Upper lobe of right lung (tissue), 1 donor: Measurements from ENCODE around the gene DMAC1. TPM values are rescaled to one million over a fixed set of nuclear protein-coding genes. Genes with fewer than 3 reads are reported as not detected.

Experiments used
- ATAC-seq: fragments of 200-7000 bp; cut with Tn5 transposase; one replicate; pipeline ENCODE4 v1.9.1; 2020; ENCODE audit warnings: mild to moderate bottlenecking, moderate library complexity
- DNase-seq: peaks from one replicate; pipeline ENCODE4 v3.0.0-alpha.2; 2020
- H3K27ac ChIP-seq: fragments of 200-600 bp; one replicate; pipeline ENCODE4 v1.8.0; 2022
- H3K27me3 ChIP-seq: fragments of 200-600 bp; one replicate; pipeline ENCODE4 v1.8.0; 2022; ENCODE audit warnings: mild to moderate bottlenecking
- H3K36me3 ChIP-seq: fragments of 200-600 bp; one replicate; pipeline ENCODE4 v1.8.0; 2022
- H3K4me1 ChIP-seq: fragments of 200-600 bp; one replicate; pipeline ENCODE4 v1.8.0; 2022
- H3K4me3 ChIP-seq: fragments of 200-600 bp; one replicate; pipeline ENCODE4 v1.8.0; 2022; ENCODE audit warnings: mild to moderate bottlenecking
- H3K9me3 ChIP-seq: fragments of 200-600 bp; one replicate; pipeline ENCODE4 v1.8.0; 2022
- intact Hi-C: fragments of 100-400 bp; cut with DNase I; formaldehyde crosslinking; loops from one replicate; pipeline ENCODE4 v1.11.0; 2022
- total RNA-seq: library from RNA; stranded (reverse); fragmentation: NEBNext Ultra II Directional; extraction: Animal tissue kit (Norgen Biotek cat#: 25700); gene quantifications from one replicate; pipeline ENCODE4 v1.2.1, GENCODE V29; 2021
- TF ChIP-seq, protein P1 (sequence below): fragments of 200-600 bp; IDR thresholded peaks from one replicate; pipeline ENCODE4 v1.8.0; 2022; ENCODE audit warnings: antibody characterized with exemption
- donor health status: DM: no; HTN: yes; CAD: no; lungs with severe emphysema.

Gene DMAC1
- total RNA-seq, 1 donor from 2014 or later: 36.0 TPM

DNA sequence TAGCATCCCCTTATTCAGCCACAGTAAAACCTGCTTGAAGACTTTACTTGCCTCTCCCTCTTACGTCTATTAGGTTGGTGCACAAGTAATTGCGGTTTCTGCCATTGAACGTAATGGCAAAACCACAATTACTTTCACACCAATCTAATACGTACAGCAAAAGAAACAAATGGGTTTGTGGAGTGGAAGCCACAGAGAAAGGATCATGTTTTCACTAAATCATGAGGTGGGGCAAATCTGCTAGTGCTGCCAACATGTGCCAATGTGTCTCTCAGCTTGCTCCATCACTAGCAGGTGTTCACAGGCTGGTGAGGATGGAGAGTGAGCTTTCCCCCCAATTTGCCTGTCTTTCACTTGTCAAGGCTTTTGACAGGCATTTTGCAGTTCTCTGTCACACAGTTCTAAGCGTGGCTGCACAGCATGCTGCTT lies 15.9 kb downstream of the DMAC1 start:
- TF ChIP-seq, protein P1, sequence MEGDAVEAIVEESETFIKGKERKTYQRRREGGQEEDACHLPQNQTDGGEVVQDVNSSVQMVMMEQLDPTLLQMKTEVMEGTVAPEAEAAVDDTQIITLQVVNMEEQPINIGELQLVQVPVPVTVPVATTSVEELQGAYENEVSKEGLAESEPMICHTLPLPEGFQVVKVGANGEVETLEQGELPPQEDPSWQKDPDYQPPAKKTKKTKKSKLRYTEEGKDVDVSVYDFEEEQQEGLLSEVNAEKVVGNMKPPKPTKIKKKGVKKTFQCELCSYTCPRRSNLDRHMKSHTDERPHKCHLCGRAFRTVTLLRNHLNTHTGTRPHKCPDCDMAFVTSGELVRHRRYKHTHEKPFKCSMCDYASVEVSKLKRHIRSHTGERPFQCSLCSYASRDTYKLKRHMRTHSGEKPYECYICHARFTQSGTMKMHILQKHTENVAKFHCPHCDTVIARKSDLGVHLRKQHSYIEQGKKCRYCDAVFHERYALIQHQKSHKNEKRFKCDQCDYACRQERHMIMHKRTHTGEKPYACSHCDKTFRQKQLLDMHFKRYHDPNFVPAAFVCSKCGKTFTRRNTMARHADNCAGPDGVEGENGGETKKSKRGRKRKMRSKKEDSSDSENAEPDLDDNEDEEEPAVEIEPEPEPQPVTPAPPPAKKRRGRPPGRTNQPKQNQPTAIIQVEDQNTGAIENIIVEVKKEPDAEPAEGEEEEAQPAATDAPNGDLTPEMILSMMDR: no peak
- H3K4me1 ChIP-seq: no peaks in the 10 kb centered on the region
- intact Hi-C loops: no loop called here
- no peak overlapping the region for H3K27ac ChIP-seq
- DNase-seq (no peak), ATAC-seq (no peak)
- no peaks in the 10 kb centered on the region for H3K36me3 ChIP-seq
- no peaks in the 10 kb centered on the region for H3K9me3 ChIP-seq
- H3K27me3 ChIP-seq: no peaks in the 10 kb centered on the region
- H3K4me3 ChIP-seq: no peak overlapping the region

DNA sequence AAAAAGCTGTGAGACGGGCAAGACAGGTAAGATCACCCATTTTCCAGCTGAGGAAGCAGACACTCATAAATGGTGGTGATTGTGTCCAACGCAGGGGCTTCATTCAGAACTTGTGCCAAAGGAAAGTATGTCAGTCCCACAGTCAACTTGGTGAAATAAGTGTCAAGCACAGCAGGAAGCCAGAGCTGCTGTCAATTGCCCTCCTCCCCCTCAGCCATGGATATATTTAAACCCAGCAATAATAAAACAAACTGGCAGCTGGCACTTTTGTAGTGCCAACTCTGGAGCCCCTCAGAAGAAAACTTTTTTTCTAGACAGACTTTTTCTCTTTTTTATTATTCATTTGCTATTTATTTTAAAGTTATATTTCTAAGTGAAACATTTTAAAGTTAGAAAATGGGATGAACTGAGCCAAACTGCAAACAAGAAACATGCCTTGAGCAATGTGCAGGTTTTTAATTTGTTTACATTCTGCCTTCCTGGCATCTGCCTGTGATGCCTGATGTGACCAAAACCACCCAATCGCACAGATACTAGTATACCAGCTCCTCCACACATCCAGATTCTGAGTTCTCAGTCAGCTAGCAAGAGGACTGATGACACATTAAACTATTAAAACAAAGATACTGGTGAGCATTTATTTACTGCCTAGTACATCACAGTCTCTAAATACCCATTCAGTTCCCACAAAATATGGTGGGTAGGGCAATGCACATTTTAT lies 17.0 kb downstream of the DMAC1 start:
- H3K9me3 ChIP-seq: no peaks in the 10 kb centered on the region
- no peak for ATAC-seq
- intact Hi-C loops: no loop called here

DNA sequence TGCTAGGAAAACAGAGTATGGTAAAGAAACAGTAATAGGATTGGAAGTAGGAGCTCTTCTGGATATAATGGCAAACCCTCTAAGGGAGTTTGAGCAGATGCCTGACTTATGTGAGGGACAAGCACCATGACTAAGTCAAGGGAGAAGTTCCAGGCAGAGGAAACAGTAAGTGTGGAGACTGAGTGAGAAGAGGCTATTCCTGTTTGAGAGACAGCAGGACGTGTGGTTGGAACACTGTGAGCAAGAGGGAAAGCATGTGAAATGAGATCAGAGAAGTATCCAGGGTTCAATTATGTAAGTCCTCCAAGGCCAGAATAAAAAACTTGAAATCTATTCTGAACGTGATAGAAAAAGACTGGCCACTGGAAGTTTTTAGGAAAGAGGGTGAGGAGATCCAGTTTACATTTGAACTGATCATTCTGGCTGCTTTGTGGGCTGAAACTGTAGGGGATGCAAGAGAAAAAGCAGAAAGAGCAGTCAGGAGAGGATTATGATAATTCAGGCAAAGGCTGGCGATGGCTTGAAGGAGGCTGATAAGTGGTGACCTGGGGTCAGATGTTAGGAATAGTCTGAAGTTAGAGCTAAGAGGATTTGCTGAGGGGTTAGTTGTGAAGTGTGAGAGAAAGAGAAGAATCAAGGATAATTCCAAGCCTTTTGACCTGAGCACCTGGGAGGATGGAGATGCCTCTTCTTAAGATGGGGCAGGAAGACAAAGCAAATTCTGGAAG lies 19.2 kb downstream of the DMAC1 start:
- Histone ChIP-seq H3K4me1 (no peaks in the 10 kb centered on the region), H3K4me3 (no peak overlapping the region), H3K9me3 (no peaks in the 10 kb centered on the region), H3K36me3 (no peaks in the 10 kb centered on the region), H3K27me3 (no peaks in the 10 kb centered on the region), H3K27ac (no peak overlapping the region)
- DNase-seq: no peak
- TF ChIP-seq, protein P1: no peak
- intact Hi-C loops: no loop called here
- no peak for ATAC-seq

More for the DNA sequence above, 17.0 kb downstream of the DMAC1 start:
- H3K27ac ChIP-seq: no peak overlapping the region
- no peaks in the 10 kb centered on the region for H3K36me3 ChIP-seq
- TF ChIP-seq, protein P1: no peak
- H3K27me3 ChIP-seq: no peaks in the 10 kb centered on the region
- no peak for DNase-seq
- H3K4me3 ChIP-seq: no peak overlapping the region
- H3K4me1 ChIP-seq: no peaks in the 10 kb centered on the region

DNA sequence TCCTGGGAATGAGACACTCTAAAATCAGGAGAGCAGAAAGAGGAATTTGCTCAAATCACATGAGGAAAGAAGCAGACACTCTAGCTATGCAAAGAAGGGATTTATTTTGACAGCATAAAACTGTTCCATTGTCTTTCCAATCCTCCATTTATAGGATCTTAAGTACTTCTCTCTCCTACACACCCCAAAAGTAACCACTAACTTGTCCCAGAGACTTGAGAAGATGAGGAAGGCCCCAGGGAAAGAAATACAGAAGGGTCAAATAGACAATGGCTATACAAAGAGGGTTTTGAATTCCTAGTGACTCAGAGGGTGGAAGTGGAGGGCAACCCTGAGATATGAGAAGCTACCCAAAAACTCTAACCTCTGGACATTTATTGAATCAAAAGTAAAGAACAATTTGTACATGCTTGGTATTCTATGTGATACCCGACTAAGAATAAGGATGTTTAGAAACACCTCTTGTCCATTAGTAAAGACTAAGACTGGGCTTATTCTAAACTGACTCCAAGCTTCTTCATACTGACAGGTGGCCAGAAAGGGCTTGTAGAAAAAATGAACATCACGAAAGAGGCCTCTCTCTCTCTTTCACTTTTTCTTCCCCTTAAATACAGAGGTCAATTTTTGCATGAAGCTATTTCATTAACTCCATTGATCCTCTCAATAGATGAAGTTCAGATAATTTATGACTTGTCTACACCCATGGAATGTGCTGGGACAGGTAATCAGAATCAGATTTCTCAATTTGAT lies 20.6 kb downstream of the DMAC1 start:
- no peak for DNase-seq

DNA sequence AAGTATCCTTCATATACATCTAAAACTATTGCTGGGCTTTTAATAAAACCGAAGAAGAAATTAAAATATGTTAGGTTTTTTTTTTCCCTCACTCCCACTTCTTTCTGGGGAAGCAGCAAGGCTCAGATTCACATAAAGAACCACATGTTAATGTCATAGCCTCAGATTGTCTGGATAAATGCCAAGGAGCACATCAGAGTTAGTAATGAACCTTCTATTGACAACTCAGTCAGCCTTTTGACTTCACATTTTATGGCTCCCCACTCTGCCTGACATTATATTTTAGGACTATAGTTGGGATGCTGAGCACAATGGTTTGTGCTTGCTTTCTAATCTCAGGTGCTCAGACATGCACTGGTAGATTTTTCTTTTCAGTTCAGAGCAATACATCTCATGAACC lies 21.8 kb downstream of the DMAC1 start:
- no peak for DNase-seq
- Histone ChIP-seq H3K36me3 (no peaks in the 10 kb centered on the region), H3K27ac (no peak overlapping the region), H3K4me3 (no peak overlapping the region), H3K27me3 (no peaks in the 10 kb centered on the region), H3K9me3 (no peaks in the 10 kb centered on the region), H3K4me1 (no peaks in the 10 kb centered on the region)
- intact Hi-C loops: no loop called here
- TF ChIP-seq, protein P1: no peak
- ATAC-seq: no peak

More for the DNA sequence above, 20.6 kb downstream of the DMAC1 start:
- Histone ChIP-seq H3K27me3 (no peaks in the 10 kb centered on the region), H3K9me3 (no peaks in the 10 kb centered on the region), H3K27ac (no peak overlapping the region), H3K36me3 (no peaks in the 10 kb centered on the region), H3K4me1 (no peaks in the 10 kb centered on the region), H3K4me3 (no peak overlapping the region)
- no peak for ATAC-seq
- TF ChIP-seq, protein P1: no peak
- intact Hi-C loops: no loop called here
